ENCODE data around the gene GYG1. TPM values are rescaled to one million over a fixed set of nuclear protein-coding genes. Genes with fewer than 3 reads are reported as not detected.

Gene GYG1
- total RNA-seq, 1 donor from 2014 or later: 5.1 TPM

DNA sequence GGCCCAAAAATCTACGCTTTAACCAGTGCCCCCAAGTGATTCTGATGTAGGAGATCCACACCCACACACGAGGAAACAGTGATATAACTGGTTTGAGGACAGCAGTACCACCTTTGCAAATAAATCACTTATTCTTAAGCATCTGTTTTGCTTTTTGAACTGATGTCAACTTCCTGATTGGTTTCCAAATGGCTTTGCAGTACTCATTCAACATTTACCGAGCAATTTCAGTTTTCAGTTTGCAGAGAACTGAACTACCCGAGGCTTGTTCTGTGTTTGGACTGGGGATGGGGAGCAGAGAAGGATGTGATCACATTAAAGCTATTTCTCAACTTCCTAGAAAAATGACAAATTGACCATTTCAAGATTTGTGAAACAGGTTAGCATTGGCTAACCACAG is 1.1 kb upstream of the GYG1 start:
- DNase-seq: no peak

DNA sequence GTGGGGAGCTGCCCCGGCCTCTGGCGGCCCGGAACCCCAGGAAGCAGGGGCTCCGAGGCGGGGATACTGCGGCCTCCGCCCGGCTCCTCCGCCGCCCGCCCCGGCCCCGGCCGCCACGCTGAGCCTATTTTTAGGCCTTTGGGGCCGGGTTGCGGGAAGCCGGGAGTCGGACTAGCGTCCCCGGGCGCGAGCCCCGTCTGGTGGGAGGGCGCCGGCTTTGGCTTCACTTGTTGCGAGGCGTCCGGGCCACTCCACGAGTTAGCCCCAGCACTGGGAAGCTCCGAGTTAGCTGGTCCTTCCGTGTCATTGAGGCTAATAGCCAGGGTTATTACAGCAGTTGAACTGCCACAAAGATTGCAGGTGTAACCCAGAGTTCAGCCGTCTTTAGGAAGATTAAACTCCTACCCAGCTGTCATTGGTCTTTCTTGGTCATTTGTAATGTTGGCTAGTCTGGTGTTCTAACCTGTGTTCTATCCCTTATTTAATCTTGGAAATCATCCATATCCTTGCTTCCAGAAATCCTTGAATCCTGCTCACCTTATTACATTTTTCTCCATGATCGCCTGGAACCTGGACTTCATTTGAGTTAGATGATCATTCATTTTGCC is 791 bp downstream of the GYG1 start:
- DNase-seq: peak; percentile 11

DNA sequence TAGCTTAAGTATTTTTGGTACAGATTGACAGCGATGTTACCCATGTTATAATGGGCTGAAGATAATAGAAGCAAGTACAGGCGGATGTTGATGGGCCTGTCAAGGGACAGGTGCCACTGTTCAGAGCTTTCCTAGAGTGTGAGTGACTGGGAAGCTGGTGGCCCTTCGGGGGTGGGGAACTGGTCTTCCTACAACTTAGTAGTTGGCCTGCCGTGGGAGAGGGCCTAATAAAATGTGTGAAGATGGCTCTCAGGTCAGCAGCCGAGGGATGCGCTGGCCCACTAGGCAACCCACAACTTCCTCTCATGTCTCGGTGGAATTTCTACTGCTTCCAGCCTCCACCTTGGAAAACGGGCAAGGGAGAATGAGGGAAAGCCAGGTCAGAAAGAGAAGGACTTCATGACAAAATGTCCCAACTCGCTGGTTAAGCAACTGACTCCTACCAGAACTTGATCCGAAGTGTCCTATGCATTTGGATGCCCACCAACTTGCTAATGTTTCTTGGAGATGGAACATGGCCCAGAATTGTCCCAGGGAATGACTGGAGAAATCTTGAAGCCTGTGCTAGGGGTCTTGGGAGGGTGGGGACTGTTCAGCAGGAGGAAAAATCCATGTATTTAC is 1.4 kb downstream of the GYG1 start:
- DNase-seq: no peak

DNA sequence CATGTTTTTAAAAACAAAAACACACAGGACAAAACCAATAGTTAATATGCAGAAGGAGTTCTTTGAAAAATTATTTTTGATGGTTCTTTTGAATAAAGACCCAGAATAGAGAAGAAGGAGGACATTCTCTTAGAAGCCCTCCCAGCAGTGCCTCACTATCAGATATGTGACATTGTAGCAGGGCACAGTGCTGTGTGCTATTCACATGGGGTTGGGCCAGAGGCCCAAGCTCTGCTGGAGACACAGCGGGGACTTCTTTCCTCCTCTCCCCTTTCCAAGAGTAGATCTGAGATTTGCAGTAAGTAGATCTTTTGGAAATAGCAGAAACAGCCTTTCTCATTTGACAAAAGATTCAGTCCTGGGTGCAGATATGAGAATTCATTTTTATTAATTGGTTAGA is 6.3 kb downstream of the GYG1 start:
- no peak for DNase-seq

DNA sequence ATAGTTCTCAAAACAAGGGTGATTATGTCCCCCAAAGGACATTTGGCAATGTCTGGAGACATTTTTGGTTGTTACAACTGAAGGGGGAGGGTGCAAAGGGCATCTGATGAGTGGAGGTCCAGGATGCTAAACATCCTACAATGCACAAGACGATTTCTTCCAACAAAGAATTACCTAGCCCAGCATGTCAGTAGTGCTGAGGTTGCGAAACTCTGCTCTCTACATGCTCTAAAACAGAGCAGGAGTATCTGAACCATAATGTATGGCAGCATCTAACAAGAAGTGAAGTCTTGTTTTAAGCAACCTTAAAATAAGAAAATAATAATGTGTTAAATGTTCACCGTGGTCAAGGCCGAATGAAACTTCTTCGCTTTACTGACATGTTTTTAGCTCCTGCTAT is 7.0 kb downstream of the GYG1 start:
- DNase-seq: no peak

DNA sequence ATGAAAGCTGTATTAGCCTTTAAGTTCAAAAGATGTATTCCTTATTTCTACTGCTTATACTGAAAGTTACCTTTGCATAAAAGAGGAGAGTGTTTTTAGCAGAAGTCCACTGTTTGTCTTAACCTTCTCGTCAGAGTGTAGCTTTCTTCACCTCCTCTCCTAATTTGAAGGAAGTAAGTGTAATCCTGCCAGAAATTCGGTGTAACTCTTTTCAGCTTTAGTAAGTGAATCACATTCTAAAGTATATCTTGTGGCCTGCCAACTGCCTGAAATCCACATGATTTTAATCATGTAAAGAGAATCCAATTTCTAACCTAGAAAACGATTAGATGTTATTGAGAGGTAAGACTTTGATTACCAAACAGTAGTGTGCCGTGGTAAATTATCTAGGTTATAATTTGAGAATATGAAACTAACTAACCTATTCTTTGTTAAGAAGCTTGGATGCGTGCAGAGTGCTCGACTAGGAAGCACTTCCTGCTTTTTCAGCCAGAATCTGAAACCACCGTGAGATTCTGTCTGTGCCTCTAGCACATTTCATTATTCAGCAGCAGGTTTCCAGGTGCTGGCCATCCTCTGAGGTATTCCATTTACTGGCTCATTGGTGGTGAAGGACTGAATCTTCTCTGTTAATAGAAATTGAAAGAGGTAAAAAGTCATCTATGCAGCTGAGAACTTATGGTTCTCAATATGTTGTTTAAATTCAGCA is 7.5 kb downstream of the GYG1 start:
- no peak for DNase-seq

DNA sequence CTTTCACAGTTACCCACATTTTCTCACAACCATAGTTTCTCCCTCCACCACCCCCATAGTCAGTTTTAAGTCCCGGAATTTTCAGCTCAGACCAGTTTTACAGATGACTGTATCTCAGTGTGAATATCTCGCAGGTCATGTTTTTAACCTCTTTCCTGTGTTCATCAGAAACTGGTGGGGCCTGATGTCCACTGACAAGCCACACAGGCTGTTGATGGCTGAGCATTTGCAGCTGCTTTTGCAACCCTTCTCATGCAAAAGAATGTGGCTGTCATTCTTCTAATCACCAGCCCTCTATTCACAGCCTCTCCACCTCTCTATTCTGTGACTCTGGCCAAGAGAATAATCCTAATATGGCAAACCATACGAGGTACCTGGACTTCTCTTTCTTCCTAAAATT is 8.5 kb downstream of the GYG1 start:
- DNase-seq: no peak

DNA sequence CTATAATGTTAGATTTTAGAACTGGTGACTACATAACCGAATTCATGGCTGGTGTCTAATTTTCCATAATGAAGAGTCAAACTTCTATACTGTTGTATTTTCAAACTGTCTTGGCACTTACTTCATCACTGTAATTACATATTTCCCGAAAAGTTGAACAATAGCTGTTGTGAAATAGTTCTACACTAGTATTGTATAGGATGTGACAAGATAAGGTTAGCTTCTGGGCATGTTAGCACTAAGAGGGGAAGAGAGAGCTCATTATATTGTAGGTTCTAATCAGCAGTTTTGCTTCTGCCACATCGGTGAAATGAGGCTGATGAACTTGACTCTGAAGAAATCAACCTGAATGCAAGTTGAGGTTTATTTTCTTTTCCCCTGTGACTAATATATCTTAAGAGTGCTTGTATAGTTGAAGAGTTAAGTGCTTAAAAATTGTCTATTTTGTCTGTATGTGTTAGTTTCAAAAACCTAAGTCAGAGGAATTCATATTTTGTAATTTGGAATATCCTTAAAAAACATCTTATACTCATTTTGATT is 8.9 kb downstream of the GYG1 start:
- no peak for DNase-seq

DNA sequence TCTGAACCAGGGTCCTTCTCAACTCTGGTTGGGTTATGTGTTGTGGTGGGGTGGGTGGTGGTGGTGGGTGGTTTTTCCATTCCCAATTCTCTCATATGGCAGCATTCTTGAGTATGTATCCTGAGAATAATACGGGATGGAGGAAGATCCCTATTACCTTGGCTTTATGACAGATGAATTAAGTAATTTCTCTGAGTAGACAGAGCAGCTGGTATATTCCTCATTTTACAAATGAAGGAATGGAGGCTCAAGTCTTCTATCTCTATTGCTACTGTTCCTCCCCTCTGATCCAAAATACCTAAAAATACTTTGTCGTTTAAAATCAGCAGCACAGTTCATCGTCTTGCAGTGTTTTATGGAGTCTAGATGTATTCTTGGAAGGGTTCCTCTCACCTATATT is 10.4 kb downstream of the GYG1 start:
- no peak for DNase-seq

DNA sequence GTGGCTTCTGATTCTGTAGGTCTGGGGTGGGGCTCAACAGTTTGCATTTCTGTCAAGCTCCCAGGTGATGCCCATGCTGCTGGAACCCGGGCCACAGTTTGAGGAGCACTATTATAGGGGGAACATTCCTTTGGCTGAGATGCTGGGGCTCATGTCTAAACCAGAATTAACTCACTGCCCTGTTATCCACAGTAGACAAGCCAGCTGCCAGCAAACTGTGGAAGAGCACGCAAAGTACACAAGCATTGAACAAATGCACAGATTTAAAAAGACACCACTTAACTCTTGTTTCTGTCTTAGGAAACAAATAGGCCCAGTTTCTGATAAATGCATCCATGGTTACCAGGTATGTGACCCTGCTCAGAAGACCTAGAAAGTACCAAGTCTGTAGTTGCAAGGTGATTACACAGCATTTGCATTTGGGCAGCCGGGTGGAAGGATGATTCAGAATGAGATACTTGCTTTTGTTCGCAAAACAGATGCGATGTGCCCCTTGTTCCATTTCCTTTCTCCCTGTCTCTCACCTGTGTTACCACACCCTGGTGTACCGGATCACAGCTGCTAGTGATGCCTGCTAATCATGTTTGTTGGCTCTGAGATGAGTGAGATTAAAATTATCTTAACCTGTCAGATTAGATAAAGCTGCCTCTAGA is 12.4 kb downstream of the GYG1 start:
- DNase-seq: no peak

DNA sequence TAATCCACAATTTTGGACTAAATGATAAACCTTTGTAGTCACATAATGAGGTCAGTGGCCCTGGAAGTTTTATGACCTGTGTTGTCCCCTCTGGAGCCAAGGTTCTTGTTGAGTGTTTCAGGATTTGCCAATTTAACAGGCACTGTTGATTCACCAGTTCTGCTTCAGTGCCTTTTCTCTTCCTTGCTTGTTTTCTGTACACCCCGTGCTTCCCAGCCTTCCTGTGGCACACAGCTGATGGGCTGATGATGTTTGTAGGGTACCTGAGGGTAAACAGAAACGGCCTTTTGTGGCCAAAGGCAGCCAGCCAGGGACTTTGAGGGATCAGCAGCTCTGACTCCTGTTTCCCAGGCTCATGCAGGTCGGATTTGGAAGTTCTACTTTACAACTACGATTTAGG is 13.3 kb downstream of the GYG1 start:
- DNase-seq: no peak

DNA sequence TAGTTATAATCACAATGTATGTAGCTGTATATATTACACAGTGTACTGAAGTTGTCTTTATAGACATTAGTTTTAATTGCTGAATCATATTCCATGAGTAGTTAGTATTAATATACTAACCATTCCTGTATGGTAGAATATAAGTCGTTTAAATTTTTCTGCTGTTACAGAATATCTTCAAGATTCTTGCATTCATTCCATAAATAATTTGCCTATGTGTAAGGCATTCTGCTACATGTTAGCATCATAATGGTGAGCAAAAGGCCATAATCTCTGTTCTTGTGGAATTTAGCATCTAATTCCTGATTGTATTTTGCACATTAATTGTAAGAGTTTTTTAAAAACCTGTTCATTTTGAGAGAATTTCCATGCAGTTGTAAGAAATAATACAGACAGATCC is 14.1 kb downstream of the GYG1 start:
- DNase-seq: no peak

DNA sequence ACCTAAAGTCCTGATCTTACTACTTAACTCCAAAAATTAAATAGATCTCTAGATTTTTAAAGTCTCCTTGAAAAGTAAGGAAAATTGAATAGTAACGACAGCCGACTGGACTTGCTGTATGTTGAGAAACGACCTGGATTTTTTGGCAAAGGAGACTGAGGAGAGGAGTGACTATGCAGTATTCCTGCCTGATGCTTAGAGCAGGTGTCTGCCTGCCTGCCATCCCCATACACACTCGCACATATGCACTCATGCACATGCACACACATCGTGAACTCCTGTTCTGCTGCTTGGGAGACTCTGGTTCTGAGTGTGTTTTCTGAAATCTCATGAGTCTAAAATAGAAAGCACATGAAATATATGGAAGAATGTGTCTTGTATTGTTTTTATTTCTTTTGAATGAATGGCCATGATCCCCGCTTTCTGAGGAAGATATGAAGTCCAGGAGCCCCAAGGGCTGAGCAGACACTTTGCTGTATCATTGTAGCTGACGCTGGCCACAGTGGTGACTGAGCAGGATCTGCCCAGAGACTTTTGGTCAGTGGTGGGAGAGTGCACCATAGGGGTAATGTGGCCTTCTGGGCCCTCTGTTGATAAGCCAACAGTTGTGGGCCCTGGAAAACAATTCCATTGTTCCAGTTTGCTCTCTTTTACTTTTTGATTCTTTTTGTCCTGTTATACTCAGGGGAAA is 16.4 kb downstream of the GYG1 start:
- no peak for DNase-seq

DNA sequence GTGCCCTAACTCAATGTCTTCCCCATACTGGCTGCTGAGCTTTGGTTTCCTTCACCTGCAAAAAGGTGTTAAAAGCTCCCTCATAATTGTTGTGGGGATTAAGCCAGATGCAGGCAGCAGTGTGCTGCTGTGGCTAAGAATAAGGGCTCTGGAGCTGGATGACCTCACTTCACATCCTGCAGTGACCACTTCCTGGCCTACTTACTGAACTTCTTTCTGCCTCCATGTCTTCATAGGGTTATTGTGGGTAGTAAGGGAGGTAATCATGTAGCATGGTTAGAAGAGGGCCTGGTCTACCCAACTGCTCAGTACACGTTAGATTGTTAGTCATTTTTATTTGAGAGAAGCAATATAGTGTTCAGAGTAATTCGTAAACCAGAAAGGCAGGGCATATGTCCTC is 18.4 kb downstream of the GYG1 start:
- no peak for DNase-seq

DNA sequence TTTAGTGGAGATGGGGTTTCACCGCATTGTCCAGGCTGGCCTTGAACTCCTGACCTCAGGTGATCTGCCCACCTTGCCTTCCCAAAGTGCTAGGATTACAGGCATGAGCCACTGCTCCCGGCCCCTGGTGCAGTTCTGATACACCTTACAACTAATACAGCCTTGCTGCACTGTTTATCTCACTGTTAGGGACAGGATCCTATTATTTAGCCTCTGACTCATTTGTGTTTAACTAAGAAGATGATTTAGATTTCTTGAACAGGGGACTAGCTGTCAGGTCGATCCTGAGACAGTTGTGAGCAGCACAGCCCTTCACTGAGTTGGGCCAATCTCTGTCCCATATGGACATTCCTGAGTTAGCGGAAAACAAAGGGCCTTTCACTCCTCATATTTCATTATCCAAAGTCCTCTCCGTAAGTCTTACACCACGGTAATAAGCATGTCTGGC is 19.2 kb downstream of the GYG1 start:
- DNase-seq: no peak

DNA sequence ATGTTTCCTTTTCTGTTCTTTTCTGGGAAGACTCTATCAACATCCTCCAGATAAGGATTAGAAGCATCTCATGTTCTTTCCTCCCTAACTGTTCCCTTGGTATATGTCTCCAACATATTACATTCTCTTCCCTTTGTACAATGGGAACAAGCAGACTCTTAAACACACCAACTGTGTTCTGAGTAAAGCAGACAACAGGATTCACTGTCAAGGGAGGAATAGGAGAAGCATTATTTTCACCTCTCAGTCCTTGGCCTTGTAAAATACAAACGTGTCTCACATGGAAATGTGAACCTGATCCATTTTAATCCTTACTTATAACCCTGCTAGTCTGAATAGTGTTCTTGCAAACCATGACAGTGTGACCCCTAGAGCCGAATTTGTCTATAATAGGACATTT is 19.6 kb downstream of the GYG1 start:
- DNase-seq: no peak

DNA sequence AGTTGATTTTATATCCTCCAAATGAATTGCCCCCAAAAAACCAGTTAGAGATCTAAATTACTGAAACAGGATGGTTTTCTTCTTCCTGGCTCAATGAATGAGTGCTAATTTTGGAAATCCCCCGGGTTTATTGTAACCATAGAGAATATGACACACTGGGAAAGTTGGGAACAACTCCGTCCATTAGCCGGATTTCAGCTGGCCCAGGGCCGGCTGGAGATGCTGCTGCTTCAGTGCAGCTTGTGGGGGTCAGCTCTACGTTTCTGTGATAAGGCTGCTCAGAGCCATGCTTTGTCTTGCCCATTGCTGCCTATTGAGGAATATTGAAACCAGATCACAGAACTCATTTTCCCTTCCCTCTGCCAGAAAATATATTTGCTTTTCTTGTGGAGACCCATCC is 20.3 kb downstream of the GYG1 start:
- DNase-seq: no peak

DNA sequence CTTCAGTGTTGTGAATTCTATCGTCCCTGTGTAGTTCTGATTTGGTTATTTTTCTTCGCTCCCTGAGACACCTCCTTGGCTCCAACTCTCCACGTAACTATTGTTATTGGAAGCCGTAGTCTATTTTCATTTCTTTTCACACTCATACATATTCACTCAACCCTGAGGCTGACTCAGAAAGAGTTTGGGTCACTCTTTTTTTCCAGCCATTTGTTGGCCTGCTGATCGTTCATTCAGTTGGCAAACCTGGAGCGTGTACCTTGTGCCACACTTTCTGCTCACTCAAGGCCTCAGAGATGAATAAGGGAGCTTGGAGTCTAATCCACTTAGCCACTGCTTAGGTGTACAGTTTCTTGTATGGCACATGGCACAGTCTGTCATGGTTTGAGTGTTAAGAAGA is 22.4 kb downstream of the GYG1 start:
- DNase-seq: no peak

DNA sequence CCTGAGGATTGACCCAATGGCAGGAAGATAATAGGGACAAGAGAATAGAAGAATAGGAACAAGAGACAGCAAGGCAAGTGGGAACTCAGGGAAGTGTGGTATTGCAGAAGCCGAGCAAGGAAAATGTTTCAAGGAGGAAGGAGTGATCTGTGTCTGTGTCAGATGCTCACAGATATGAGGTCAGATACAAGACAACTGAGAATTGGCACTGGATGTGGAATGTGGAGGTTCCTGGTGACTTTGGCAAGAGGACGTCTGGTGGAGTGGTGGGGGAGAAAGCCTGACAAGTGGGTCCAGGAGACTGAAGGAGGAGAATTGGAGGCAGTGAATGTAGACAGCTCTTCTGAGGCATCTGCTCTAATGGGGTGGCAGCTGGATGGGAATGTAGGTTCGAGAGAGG is 24.1 kb downstream of the GYG1 start:
- DNase-seq: no peak

DNA sequence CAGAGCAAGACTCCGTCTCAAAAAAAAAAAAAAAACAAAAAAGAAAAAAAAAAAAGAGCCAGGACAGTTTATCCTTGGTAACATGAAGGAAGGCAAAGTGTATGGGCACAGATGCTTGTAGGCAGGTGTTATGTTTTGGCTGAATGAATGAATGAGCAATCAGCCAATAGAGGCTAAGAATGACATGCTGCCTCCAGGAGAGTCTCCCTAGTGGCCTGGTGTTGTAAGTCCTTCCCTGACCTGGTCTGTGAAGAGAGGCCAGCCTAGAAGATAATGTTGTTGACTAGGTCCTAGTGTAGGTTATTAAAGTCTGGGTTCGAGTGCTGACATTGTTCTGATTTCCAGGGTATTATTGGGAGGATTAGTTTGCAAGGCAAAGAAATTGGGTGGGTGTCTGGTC is 24.9 kb downstream of the GYG1 start:
- no peak for DNase-seq

DNA sequence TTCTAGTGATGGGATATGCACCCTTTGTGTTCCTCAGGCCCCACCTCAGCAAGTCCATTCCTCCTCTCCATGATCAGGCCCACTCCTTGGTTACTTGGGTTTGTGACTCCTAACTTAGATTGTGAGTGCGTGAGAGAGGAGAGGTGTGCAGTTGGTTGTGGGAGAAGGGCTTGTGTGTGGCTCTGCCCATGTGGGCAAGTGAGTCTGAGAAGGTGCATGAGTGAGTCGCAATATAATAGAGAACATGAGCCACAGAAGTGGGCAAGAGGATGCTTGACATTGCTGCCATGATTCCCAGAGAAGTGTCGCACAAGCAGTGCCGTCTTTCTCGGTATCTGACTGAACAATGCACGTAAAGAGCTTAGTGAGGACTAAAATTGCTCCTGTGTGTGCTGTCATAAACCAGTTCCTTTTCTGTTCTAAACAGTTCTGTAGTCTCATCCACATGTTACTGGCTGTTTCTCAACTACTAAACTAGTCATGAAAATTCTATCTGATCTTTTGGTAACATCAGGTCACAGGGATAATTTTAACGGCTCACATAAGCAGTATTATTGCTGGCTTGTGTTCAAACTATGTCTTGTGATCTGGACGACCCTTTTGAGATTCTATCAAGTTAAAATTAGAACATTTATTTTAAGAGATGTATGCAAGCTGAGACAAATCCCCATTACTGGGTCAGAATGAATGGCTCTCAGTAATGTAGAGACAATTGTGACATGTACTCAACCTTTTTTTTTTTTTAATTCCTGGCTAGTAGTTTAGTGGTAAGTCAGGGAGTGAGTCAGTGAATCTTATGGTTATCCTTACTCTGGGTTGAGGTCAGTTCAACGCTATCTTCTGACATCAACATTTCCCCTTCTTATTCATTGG is 25.6 kb downstream of the GYG1 start:
- DNase-seq: no peak

DNA sequence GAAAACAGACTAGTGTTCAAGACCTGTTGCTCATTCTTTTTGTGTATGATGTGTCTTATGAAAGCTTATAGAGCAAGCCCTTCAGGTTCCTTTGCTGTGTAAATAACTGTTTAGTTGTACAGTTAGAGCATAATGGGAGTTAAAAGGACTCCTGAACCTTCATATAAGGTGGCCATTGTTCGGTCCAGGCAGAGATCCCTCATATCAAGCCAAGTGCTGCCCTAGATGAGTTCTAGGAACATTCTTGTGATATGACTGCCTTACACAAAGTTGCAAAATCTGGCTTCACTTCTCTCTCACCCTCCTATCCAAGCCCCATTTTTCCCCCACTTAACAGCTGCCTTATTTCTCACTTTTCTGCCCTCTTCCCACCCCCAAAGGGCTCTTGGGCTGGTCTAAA is 26.9 kb downstream of the GYG1 start:
- no peak for DNase-seq
